SH-SY5Y (cell line): Measurements from ENCODE around the gene VTA1.

Experiments
- GATA2 ChIP-seq: IDR thresholded peaks from 2 replicates; pipeline ENCODE4 v1.6.1; 2011; ENCODE audit warnings: mild to moderate bottlenecking, low read depth, low read length
- GATA3 ChIP-seq: IDR thresholded peaks from 2 replicates; pipeline ENCODE4 v1.6.1; 2011; ENCODE audit warnings: low read depth, mild to moderate bottlenecking, low read length, moderate library complexity

DNA sequence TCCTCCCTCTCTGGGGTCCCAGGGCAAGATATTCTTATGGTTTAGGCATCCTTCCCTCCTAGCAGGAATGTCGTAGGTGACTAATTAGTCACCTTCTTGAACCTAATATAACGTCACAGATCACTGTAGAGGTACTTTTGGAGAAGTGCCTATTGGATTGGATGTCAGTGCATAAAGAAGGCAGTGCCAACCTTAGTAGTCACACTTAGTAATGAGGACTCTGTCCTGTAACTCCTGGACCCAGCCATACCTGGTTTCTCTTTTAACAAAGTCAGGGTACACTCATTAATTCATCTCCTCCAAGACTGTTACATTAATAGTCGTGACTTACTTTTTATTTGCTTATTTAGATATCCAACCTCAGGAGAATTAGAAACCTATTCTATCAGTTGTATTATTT, 20.0 kb downstream of the VTA1 start:
- TF ChIP-seq GATA2, result no peak
- no peak for TF ChIP-seq GATA3
